Tibial nerve (tissue), 4 donors: ENCODE results near the gene SSTR3. TPM values are rescaled to one million over a fixed set of nuclear protein-coding genes. Genes with fewer than 3 reads are reported as not detected.
A peak's percentile ranks its signal among the peaks of the same experiment; 100 is the strongest.

Experiments used
- DNase-seq, 2 donors: peaks; one replicate each; pipeline ENCODE4 v3.0.0-alpha.2; 2019; ENCODE audit warnings: low spot score in 2 of 2
- H3K27ac ChIP-seq, 4 donors: fragments of 200-600 bp; sonication (generic) in 3 of 4; one replicate each; pipeline ENCODE4 v1.5.1; 2017 to 2019; ENCODE audit warnings: mild to moderate bottlenecking in 1 of 4
- H3K27me3 ChIP-seq, 2 donors: fragments of 200-600 bp; sonication (generic) in 1 of 2; one replicate each; pipeline versions ENCODE4 v1.5.1 to v1.6.0; 2017 to 2019
- H3K36me3 ChIP-seq, 3 donors: fragments of 200-600 bp; sonication (generic); one replicate each; pipeline ENCODE4 v1.5.1; 2018 to 2019
- H3K4me1 ChIP-seq, 4 donors: fragments of 200-600 bp; sonication (generic) in 3 of 4; one replicate each; pipeline ENCODE4 v1.5.1; 2017 to 2019
- H3K4me3 ChIP-seq, 4 donors: fragments of 200-600 bp; sonication (generic) in 3 of 4; one replicate each; pipeline ENCODE4 v1.5.1; 2017 to 2019; ENCODE audit warnings: mild to moderate bottlenecking in 1 of 4, moderate library complexity in 1 of 4
- H3K9me3 ChIP-seq, 4 donors: fragments of 200-600 bp; sonication (generic) in 3 of 4; one replicate each; pipeline ENCODE4 v1.5.1; 2017 to 2019
- EP300 ChIP-seq, 2 donors: sonication (generic); formaldehyde crosslinking; IDR thresholded peaks; one replicate each; pipeline ENCODE4 v1.6.1; 2017; ENCODE audit warnings: antibody characterized with exemption in 2 of 2, mild to moderate bottlenecking in 1 of 2
- POLR2A ChIP-seq, 2 donors: fragments of 450-650 bp; IDR thresholded peaks; one replicate each; pipeline ENCODE4 v1.6.1; 2017; ENCODE audit warnings: antibody characterized with exemption in 2 of 2, mild to moderate bottlenecking in 2 of 2, moderate library complexity in 2 of 2
- whole genome bisulfite sequencing, 2 donors: methylation state at CpG; one replicate each; pipeline ENCODE4 v1.1.5; 2018; 5-methylcytosine and 5-hydroxymethylcytosine counted together
- total RNA-seq, 4 donors: library from RNA; depleted of rRNA; stranded (reverse); fragments of >200 nt; gene quantifications; one replicate each; pipeline ENCODE4 v1.1.0, GENCODE V29; 2016
- TF ChIP-seq, protein P1 (sequence below), 5 experiments: fragments of 200-600 bp in 3 of 5; fragments of 450-650 bp in 2 of 5; sonication (generic) in 3 of 5; IDR thresholded peaks; one replicate each; pipeline ENCODE4 v1.5.1; 2016 to 2019; ENCODE audit warnings: antibody characterized with exemption in 5 of 5, mild to moderate bottlenecking in 3 of 5, moderate library complexity in 2 of 5

SSTR3 gene
- total RNA-seq, 4 donors from 2014 or later: not detected

DNA sequence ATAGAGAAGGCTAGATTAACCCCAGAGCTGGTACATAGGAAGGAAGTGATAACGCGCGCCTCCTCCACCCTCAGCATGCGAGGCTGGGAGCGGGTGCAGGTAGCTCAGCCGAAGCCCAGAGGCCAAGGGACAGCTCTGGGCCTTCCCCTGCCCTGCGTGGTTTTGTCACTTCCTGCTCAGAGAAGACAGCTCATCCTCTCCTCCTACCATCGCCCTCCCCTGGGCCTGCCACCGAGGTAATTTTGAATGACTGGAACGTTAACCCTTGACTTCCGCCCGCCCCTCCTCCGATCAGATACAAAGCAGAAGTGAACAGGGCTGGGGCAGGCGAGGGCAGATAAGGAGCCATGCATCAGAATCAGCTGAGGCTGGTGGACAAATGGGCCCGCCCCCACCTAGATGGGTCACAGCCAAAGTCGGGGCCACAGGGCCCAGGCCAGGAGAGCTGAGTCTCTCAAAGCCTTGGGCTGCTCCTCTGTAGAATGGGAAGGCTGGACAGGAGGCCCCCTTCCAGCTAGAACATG lies 30.2 kb upstream of the SSTR3 start:
- Histone ChIP-seq H3K4me1 (peaks cover 0 to 16% (median 0%) of the 10 kb centered on the region in 4 donors), H3K27me3 (peaks cover 0 to 68% of the 10 kb centered on the region in 2 donors), H3K36me3 (no peaks in the 10 kb centered on the region), H3K9me3 (no peaks in the 10 kb centered on the region), H3K4me3 (peak overlapping the region in 2 of 4 donors; percentile 33 to 54), H3K27ac (peak overlapping the region in 1 of 4 donors; percentile 76)
- DNase-seq: no peak
- 37 to 51% methylated on average over 16 of the region's 16 CpGs for WGBS, 2 donors
- TF ChIP-seq, protein P1, sequence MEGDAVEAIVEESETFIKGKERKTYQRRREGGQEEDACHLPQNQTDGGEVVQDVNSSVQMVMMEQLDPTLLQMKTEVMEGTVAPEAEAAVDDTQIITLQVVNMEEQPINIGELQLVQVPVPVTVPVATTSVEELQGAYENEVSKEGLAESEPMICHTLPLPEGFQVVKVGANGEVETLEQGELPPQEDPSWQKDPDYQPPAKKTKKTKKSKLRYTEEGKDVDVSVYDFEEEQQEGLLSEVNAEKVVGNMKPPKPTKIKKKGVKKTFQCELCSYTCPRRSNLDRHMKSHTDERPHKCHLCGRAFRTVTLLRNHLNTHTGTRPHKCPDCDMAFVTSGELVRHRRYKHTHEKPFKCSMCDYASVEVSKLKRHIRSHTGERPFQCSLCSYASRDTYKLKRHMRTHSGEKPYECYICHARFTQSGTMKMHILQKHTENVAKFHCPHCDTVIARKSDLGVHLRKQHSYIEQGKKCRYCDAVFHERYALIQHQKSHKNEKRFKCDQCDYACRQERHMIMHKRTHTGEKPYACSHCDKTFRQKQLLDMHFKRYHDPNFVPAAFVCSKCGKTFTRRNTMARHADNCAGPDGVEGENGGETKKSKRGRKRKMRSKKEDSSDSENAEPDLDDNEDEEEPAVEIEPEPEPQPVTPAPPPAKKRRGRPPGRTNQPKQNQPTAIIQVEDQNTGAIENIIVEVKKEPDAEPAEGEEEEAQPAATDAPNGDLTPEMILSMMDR (IDR thresholded peaks at IDR 0.05): no peak
- TF ChIP-seq POLR2A (IDR thresholded peaks at IDR 0.05) (no peak), EP300 (IDR thresholded peaks at IDR 0.05) (no peak)

DNA sequence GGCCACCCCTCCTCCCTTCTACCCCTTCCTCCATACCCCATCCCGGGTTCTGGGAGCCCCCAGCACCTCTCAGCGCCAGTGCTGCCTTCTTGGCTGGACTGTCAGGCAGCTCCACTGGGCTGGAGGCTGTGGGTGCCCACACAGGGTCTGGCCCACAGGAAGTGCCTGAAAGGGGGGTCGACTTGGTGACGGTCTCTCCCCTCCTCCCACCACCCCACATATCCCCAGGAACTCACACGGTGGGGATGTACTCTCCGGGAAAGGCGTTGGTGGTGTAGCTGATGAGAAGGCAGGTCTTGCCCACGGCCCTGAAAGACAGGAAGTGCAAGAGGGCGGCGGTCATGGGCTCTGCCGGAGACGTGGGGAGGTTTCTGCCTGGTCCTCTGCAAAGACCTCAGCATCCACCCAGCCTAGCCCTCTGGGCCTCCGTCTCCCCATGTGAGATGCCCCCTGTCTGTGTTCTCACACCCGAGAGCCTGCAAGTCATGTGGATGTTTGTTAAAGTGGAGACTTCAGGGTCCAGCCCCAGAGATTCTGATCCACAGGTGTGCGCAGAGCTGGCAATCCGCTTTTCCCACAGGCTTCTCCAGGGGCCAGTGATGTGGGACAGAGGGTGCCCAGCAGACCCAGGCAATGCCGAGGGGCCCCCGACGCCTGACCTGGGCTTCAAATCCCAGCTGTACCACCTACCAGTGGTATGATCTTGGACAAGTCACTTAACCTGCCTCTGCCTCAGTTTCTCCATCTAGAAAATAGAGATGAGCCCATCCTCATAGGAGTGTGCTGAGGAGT lies 29.3 kb upstream of the SSTR3 start:
- WGBS, 2 donors: 51 to 53% methylated on average over 19 of the region's 19 CpGs
- peak overlapping the region in 1 of 4 donors; percentile 9 for H3K4me3 ChIP-seq
- H3K9me3 ChIP-seq: no peaks in the 10 kb centered on the region
- H3K4me1 ChIP-seq: peaks cover 0 to 16% (median 0%) of the 10 kb centered on the region in 4 donors
- peak overlapping the region in 1 of 4 donors; percentile 63 for H3K27ac ChIP-seq
- TF ChIP-seq EP300 (IDR thresholded peaks at IDR 0.05): no peak
- TF ChIP-seq POLR2A (IDR thresholded peaks at IDR 0.05): no peak
- TF ChIP-seq, protein P1 (IDR thresholded peaks at IDR 0.05): no peak
- H3K27me3 ChIP-seq: peaks cover 0 to 72% of the 10 kb centered on the region in 2 donors
- no peaks in the 10 kb centered on the region for H3K36me3 ChIP-seq
- DNase-seq: no peak

DNA sequence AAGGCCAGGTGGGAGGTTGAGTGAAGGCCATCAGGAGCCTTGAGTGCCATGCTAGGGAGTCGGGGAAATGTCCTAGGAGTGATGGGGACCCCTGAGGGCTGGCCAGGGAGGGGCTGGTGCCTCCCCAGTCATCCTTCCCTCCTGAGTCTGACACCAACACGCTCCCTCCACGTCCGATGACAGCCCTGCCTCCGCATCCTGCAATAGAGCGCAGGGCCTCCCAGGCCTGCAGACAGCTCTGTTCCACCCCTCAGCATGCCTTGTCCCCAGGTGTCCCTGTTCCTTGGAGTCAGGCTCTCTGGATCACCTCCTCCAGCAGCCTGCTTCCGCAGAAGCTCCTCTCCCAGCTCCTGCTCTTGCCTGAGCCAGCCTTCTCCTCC lies 28.7 kb upstream of the SSTR3 start:
- Histone ChIP-seq H3K9me3 (no peaks in the 10 kb centered on the region), H3K36me3 (no peaks in the 10 kb centered on the region), H3K27ac (peak overlapping the region in 1 of 4 donors; percentile 63), H3K4me3 (no peak overlapping the region), H3K4me1 (peaks cover 0 to 16% (median 0%) of the 10 kb centered on the region in 4 donors), H3K27me3 (peaks cover 0 to 78% of the 10 kb centered on the region in 2 donors)
- DNase-seq: no peak
- 73 to 87% methylated on average over 7 of the region's 7 CpGs for WGBS, 2 donors
- TF ChIP-seq, protein P1 (IDR thresholded peaks at IDR 0.05): no peak
- no peak for TF ChIP-seq POLR2A (IDR thresholded peaks at IDR 0.05)
- TF ChIP-seq EP300 (IDR thresholded peaks at IDR 0.05): no peak

DNA sequence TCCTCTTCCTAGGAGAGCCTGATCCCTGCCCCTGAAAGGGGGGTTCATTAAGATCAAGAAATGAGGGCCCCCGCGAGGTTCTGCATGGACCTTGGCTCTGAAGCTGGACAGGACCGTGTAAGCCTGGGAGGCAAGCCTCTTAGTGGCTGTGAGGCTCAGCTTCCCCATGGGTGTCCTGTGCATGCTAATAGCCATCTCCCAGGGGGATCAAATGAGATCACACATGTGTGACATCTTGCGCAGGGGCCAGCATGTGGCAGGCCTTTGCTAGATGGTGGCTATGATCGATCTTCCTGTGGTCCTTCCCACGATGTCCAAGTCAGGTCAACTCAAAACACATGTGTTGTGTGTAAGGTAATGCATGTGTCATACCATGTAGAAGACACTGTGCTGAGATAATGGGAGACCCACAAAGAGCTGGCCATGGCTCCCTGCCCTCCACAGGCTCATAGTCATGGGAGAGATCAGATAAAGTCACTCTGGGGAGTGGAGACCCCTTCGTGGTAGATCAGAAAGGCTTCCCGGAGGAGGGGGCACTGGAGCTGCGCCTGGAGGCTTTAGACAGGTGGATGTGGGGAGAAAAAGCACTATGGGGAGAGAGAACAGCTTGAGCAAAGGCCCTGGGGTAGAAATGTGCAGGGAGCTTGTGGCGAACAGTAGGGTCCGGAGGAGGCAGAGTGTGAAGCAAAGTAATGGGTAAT lies 28.1 kb upstream of the SSTR3 start:
- TF ChIP-seq, protein P1 (IDR thresholded peaks at IDR 0.05): no peak
- TF ChIP-seq EP300 (IDR thresholded peaks at IDR 0.05) (no peak), POLR2A (IDR thresholded peaks at IDR 0.05) (no peak)
- no peak for DNase-seq
- 78 to 82% methylated on average over 11 of the region's 11 CpGs for WGBS, 2 donors
- Histone ChIP-seq H3K4me1 (peaks cover 0 to 20% (median 0%) of the 10 kb centered on the region in 4 donors), H3K36me3 (no peaks in the 10 kb centered on the region), H3K9me3 (no peaks in the 10 kb centered on the region), H3K27me3 (peaks cover 0 to 84% of the 10 kb centered on the region in 2 donors), H3K27ac (peak overlapping the region in 1 of 4 donors; percentile 63), H3K4me3 (no peak overlapping the region)
